HG03097 (cell line): ENCODE results near the gene CSH2.

Experiments used
- ATAC-seq: cut with Tn5 transposase; IDR thresholded peaks from one replicate; pipeline ENCODE4 v1.9.1; 2021; ENCODE audit not compliant: unreplicated experiment, low FRiP score

Gene CSH2

GRCh38 chr17:63837480-63837879 is 36.0 kb downstream of the CSH2 start:
- ATAC-seq = no peak

GRCh38 chr17:63836811-63837210 is 36.7 kb downstream of the CSH2 start:
- ATAC-seq = no peak

- no peak for ATAC-seq
Measured at GRCh38 chr17:63835167-63835720, 38.2 kb downstream of the CSH2 start.

- no peak for ATAC-seq
Measured at GRCh38 chr17:63834431-63835166, 38.9 kb downstream of the CSH2 start.

GRCh38 chr17:63833741-63834373 is 39.6 kb downstream of the CSH2 start:
- no peak for ATAC-seq

- no peak for ATAC-seq
Measured at GRCh38 chr17:63833026-63833740, 40.3 kb downstream of the CSH2 start.

- no peak for ATAC-seq
Measured at GRCh38 chr17:63832455-63832854, 41.0 kb downstream of the CSH2 start.

- no peak for ATAC-seq
Measured at GRCh38 chr17:63832014-63832413, 41.5 kb downstream of the CSH2 start.

GRCh38 chr17:63831505-63831904 is 42.0 kb downstream of the CSH2 start:
- ATAC-seq = no peak

GRCh38 chr17:63830904-63831491 is 42.5 kb downstream of the CSH2 start:
- ATAC-seq = no peak

- no peak for ATAC-seq
Measured at GRCh38 chr17:63830278-63830677, 43.2 kb downstream of the CSH2 start.

- ATAC-seq = no peak
Measured at GRCh38 chr17:63828936-63829335, 44.5 kb downstream of the CSH2 start.

GRCh38 chr17:63827801-63828221 is 45.7 kb downstream of the CSH2 start:
- no peak for ATAC-seq

- ATAC-seq = peak; percentile 82
Measured at GRCh38 chr17:63827002-63827800, 46.3 kb downstream of the CSH2 start, which contains the start of the genes FTSJ3 and PSMC5. Gene FTSJ3, minus strand, starts transcription at chr17:63827663. Its CDS starts 761 bp downstream, at chr17:63826902. Gene PSMC5, plus strand, starts transcription at chr17:63827431. Its CDS starts 60 bp downstream, at chr17:63827491.

- ATAC-seq = peak; percentile 2
Measured at GRCh38 chr17:63826468-63827001, 46.9 kb downstream of the CSH2 start.

- no peak for ATAC-seq
Measured at GRCh38 chr17:63824362-63824761, 49.1 kb downstream of the CSH2 start.

GRCh38 chr17:63823659-63824331 is 49.7 kb downstream of the CSH2 start:
- no peak for ATAC-seq

GRCh38 chr17:63822537-63822936 is 50.9 kb downstream of the CSH2 start:
- ATAC-seq = no peak
